ENCODE results near the gene LEFTY1. TPM values are rescaled to one million over a fixed set of nuclear protein-coding genes. Genes with fewer than 3 reads are reported as not detected.

LEFTY1 gene
- total RNA-seq, 1 donor from 2014 or later: not detected

DNA sequence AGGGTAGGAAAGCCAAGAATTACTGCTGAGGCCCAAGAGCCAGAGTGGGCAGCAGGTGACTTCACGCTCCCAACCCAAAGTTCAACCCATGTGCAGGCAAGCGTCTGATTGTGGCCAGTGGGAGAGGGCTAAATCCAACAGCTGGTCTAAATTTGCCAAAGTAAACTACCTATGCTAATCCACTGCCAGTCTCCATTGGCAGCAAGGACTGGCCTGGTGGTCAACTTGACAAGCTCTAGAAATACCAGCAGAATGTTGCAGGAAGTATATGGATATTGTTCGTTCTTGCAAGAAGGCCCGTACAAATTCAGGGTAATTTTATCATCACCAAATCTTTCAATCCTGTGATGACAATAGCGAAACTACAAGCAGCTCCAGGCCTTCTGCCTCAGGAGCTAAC is 8.3 kb downstream of the LEFTY1 start:
- TF ChIP-seq, protein P1, sequence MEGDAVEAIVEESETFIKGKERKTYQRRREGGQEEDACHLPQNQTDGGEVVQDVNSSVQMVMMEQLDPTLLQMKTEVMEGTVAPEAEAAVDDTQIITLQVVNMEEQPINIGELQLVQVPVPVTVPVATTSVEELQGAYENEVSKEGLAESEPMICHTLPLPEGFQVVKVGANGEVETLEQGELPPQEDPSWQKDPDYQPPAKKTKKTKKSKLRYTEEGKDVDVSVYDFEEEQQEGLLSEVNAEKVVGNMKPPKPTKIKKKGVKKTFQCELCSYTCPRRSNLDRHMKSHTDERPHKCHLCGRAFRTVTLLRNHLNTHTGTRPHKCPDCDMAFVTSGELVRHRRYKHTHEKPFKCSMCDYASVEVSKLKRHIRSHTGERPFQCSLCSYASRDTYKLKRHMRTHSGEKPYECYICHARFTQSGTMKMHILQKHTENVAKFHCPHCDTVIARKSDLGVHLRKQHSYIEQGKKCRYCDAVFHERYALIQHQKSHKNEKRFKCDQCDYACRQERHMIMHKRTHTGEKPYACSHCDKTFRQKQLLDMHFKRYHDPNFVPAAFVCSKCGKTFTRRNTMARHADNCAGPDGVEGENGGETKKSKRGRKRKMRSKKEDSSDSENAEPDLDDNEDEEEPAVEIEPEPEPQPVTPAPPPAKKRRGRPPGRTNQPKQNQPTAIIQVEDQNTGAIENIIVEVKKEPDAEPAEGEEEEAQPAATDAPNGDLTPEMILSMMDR (IDR thresholded peaks at IDR 0.05): no peak
- no peaks in the 10 kb centered on the region for H3K9me3 ChIP-seq
- peaks cover 55% of the 10 kb centered on the region for H3K4me1 ChIP-seq
- peak overlapping the region; percentile 100 for H3K4me3 ChIP-seq
- intact Hi-C loops (cut with DNase I): no loop called here
- no peaks in the 10 kb centered on the region for H3K27me3 ChIP-seq (ENCODE audit: low read depth)
- DNase-seq (peak; percentile 18), ATAC-seq (no peak)
- H3K27ac ChIP-seq: peak overlapping the region; percentile 97
- H3K36me3 ChIP-seq: peaks cover 22% of the 10 kb centered on the region

DNA sequence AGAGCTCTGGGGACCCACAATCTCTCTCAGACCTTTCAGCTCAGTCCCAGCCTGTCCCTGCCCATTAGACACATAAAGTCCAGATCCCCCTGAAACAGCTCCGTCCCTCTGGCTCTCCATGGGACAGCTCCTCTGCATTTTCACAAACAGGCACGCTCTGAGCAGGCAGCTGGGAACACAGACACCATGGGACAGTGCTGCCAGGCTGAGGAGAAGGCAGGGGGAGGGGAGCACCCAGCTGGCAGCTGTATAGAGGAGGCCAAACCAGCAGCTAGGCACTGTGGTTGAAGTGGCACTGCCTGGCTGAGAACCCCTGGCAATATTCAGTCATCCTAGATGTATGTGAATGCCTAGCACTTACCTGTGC is 8.7 kb downstream of the LEFTY1 start:
- no peaks in the 10 kb centered on the region for H3K27me3 ChIP-seq (ENCODE audit: low read depth)
- peak overlapping the region; percentile 100 for H3K4me3 ChIP-seq
- H3K27ac ChIP-seq: peak overlapping the region; percentile 97
- TF ChIP-seq, protein P1 (IDR thresholded peaks at IDR 0.05): no peak
- H3K4me1 ChIP-seq: peaks cover 59% of the 10 kb centered on the region
- no peaks in the 10 kb centered on the region for H3K9me3 ChIP-seq
- peaks cover 26% of the 10 kb centered on the region for H3K36me3 ChIP-seq
- peak; percentile 43 for DNase-seq
- intact Hi-C loops (cut with DNase I): no loop called here
- no peak for ATAC-seq

DNA sequence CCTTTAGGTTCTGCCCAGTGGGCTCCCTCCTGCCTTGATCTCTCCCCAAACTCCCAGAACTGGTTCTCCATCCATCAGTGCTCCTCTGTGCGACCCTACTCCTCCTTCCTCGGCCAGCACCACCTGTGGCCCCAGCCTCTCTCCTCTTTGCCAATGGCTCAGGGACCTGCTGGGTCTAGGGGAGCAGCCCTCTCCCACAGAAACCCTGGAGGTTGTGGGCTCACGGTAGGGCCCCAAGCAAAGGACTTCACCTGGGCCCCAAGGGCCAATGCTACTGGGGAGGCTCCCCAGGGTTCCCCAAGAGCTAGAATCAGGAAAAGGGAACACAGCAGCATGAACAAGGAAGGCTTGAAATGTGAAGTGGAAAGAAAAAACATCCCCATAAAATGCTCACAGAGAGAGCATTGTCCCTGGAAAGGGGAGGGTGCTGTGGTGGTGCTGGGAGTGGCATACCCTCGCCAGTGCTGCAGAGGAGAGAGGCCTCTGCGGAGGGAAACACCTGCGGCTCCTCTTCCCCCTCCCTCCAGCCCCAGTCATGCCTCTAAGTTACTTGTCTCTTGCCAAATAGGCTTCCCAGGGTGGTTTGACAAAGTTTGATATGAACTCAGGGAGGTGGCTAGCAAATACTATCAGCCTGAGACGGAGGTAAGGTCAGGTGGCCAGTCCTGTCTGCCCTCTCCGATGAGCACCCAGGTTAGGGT is 9.3 kb downstream of the LEFTY1 start:
- ATAC-seq (no peak), DNase-seq (peak; percentile 44)
- Histone ChIP-seq H3K9me3 (no peaks in the 10 kb centered on the region), H3K4me3 (peak overlapping the region; percentile 100), H3K27me3 (ENCODE audit: low read depth) (no peaks in the 10 kb centered on the region), H3K4me1 (peaks cover 63% of the 10 kb centered on the region), H3K27ac (peak overlapping the region; percentile 97), H3K36me3 (peaks cover 32% of the 10 kb centered on the region)
- intact Hi-C loops (cut with DNase I): no loop called here
- TF ChIP-seq, protein P1 (IDR thresholded peaks at IDR 0.05): no peak

DNA sequence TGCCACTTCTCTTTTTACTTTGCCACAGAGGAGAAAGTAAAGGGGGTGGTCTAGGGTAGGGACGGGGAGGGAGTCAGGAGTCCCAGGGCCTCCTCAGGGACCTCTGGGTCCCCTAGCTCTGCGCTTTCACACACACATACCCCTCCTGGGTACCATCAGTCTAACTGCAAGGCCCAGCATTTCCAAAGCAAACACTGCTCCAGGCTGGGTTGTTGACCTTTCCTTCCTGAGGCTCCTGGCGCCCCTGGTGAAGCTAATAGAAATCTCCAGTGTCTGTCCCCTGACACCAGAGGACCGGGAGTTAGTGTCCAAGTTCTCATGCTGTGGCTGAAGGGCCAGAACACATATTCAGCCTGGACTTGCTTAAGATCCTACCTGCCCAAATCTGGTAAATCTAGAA is 10.7 kb downstream of the LEFTY1 start:
- intact Hi-C loops (cut with DNase I): no loop called here
- TF ChIP-seq, protein P1 (IDR thresholded peaks at IDR 0.05): no peak
- Histone ChIP-seq H3K27ac (peak overlapping the region; percentile 64), H3K27me3 (ENCODE audit: low read depth) (no peaks in the 10 kb centered on the region), H3K36me3 (peaks cover 45% of the 10 kb centered on the region), H3K9me3 (no peaks in the 10 kb centered on the region), H3K4me1 (peaks cover 59% of the 10 kb centered on the region), H3K4me3 (no peak overlapping the region)
- DNase-seq (peak; percentile 23), ATAC-seq (no peak)

DNA sequence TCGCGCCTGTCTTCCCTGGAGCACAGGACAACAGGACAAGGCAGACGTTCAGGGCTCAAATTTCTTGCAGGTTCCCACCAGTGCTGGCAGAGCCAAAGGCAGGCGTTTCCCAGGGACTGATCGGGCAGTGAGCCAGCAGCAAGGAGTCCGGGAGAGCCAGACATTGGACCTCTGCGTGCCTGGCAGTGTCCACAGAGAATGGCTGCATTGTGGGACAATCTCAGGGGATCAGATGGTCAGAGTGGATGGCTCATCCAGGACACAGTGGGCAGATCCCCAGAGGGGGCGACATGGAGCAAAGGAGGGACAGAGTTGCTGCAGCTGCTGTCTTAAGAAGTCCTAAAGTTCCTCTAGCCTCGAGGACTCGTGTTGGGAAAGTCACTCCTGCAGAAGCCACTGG is 11.4 kb downstream of the LEFTY1 start:
- H3K4me3 ChIP-seq: no peak overlapping the region
- intact Hi-C loops (cut with DNase I): no loop called here
- peak overlapping the region; percentile 64 for H3K27ac ChIP-seq
- ATAC-seq: no peak
- TF ChIP-seq, protein P1 (IDR thresholded peaks at IDR 0.05): peak; percentile 48
- peaks cover 53% of the 10 kb centered on the region for H3K4me1 ChIP-seq
- no peaks in the 10 kb centered on the region for H3K27me3 ChIP-seq (ENCODE audit: low read depth)
- DNase-seq: peak; percentile 54
- H3K36me3 ChIP-seq: peaks cover 52% of the 10 kb centered on the region
- H3K9me3 ChIP-seq: no peaks in the 10 kb centered on the region

Data from lower lobe of right lung (tissue), 2 donors.